SU-DHL-6 (cell line): ENCODE results near the gene MLH3.

Source experiments
- EZH2phosphoT487 ChIP-seq: fragments of 200-600 bp; sonication (generic), shearing (Covaris generic); conservative IDR thresholded peaks from 2 replicates; pipeline ENCODE4 v1.6.1; 2018; ENCODE audit warnings: mild to moderate bottlenecking, antibody characterized with exemption, low read length, moderate library complexity, mixed read lengths
- TF ChIP-seq, protein P1 (sequence below): fragments of 200-600 bp; sonication (generic); IDR thresholded peaks from one replicate; pipeline ENCODE4 v1.5.1; 2017; ENCODE audit warnings: antibody characterized with exemption, mild to moderate bottlenecking, low read length, moderate library complexity; ENCODE audit not compliant: insufficient read depth, poor library complexity, severe bottlenecking

- TF ChIP-seq, protein P1, sequence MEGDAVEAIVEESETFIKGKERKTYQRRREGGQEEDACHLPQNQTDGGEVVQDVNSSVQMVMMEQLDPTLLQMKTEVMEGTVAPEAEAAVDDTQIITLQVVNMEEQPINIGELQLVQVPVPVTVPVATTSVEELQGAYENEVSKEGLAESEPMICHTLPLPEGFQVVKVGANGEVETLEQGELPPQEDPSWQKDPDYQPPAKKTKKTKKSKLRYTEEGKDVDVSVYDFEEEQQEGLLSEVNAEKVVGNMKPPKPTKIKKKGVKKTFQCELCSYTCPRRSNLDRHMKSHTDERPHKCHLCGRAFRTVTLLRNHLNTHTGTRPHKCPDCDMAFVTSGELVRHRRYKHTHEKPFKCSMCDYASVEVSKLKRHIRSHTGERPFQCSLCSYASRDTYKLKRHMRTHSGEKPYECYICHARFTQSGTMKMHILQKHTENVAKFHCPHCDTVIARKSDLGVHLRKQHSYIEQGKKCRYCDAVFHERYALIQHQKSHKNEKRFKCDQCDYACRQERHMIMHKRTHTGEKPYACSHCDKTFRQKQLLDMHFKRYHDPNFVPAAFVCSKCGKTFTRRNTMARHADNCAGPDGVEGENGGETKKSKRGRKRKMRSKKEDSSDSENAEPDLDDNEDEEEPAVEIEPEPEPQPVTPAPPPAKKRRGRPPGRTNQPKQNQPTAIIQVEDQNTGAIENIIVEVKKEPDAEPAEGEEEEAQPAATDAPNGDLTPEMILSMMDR: no peak
- no peak for TF ChIP-seq EZH2phosphoT487
These were observed 46.9 kb upstream of the MLH3 start for GRCh38 chr14:75098212-75098611.
